Heart right ventricle (tissue), 16 donors: ENCODE data around the gene RAD51B. TPM values are rescaled to one million over a fixed set of nuclear protein-coding genes. Genes with fewer than 3 reads are reported as not detected.

ENCODE experiments used
- ATAC-seq, 8 donors: fragments of 200-7000 bp; cut with Tn5 transposase; one replicate each; pipeline ENCODE4 v1.9.1; 2020; ENCODE audit warnings: mild to moderate bottlenecking in 8 of 8, moderate library complexity in 8 of 8, moderate number of reproducible peaks in 1 of 8
- DNase-seq, 2 donors: peaks; one replicate each; pipeline ENCODE4 v3.0.0-alpha.2; 2020
- H3K27ac ChIP-seq, 10 donors: fragments of 200-600 bp; sonication (generic) in 2 of 10; one replicate each; pipeline versions ENCODE4 v1.5.0 to v1.8.0; 2020 to 2022; ENCODE audit warnings: mild to moderate bottlenecking in 3 of 10
- H3K27me3 ChIP-seq, 7 donors: fragments of 200-600 bp; one replicate each; pipeline ENCODE4 v1.8.0; 2021 to 2022; ENCODE audit warnings: mild to moderate bottlenecking in 2 of 7
- H3K36me3 ChIP-seq, 9 donors: fragments of 200-600 bp; sonication (generic) in 1 of 9; one replicate each; pipeline versions ENCODE4 v1.5.0 to v1.8.0; 2020 to 2022; ENCODE audit warnings: mild to moderate bottlenecking in 2 of 9
- H3K4me1 ChIP-seq, 9 donors: fragments of 200-600 bp; sonication (generic) in 1 of 9; one replicate each; pipeline versions ENCODE4 v1.5.0 to v1.8.0; 2020 to 2022; ENCODE audit warnings: mild to moderate bottlenecking in 4 of 9
- H3K4me3 ChIP-seq, 10 donors: fragments of 200-600 bp; sonication (generic) in 2 of 10; one replicate each; pipeline versions ENCODE4 v1.5.0 to v1.8.0; 2020 to 2022; ENCODE audit warnings: mild to moderate bottlenecking in 7 of 10, moderate library complexity in 2 of 10
- H3K9me3 ChIP-seq, 11 donors: fragments of 200-600 bp in 10 of 11; sonication (generic) in 2 of 11; one replicate each; pipeline versions ENCODE4 v1.5.0 to v1.8.0; 2013 to 2022; ENCODE audit warnings: mild to moderate bottlenecking in 2 of 11, control low read depth in 1 of 11, moderate library complexity in 1 of 11
- WGBS, 2 donors: extraction: QIAGEN DNeasy Blood & Tissue Kit; methylation state at CpG; one replicate each; pipeline ENCODE4 v1.1.7; 2013; ENCODE audit warnings: inconsistent platforms in 1 of 2; 5-methylcytosine and 5-hydroxymethylcytosine counted together
- intact Hi-C, 10 donors: fragments of 100-400 bp; cut with DNase I; formaldehyde crosslinking; loops; one replicate each; pipeline versions ENCODE4 v1.11.1 to v1.14.2; 2022
- polyA plus RNA-seq, 2 donors: library from polyadenylated mRNA; stranded (reverse); fragments of 200-250 nt; gene quantifications; one replicate each; pipeline ENCODE4 v1.2.3, GENCODE V29; 2013
- total RNA-seq, 10 donors: library from RNA; stranded (reverse); fragmentation: NEBNext Ultra II Directional in 3 of 10; extraction: Animal tissue kit (Norgen Biotek cat#: 25700) in 3 of 10; gene quantifications; one replicate each; pipeline versions ENCODE4 v1.2.1 to v1.2.4, GENCODE V29; 2021 to 2023
- TF ChIP-seq, protein P1 (sequence below), 9 donors: fragments of 200-600 bp; sonication (generic) in 2 of 9; IDR thresholded peaks; one replicate each; pipeline versions ENCODE4 v1.5.0 to v1.8.0; 2021 to 2022; ENCODE audit warnings: antibody characterized with exemption in 9 of 9, mild to moderate bottlenecking in 5 of 9, moderate library complexity in 1 of 9
- donor health status: Arrhythmogenic right ventricular cardiomyopathy.
- donor health status: ischemic (EF 13 %, LVEDD 7.1; RV severe dilation, severe dysfunction).
- donor health status: healthy with polysubstance abuse.
- donor health status: DM: no; HTN: yes; CAD: no.
- donor health status: DM: no; HTN: no; CAD: no.
- donor health status: ischemic (EF 25% LVEDD 6.9; RV normal size, moderate dysfunction).
- donor health status: ischemic (EF 25% LVEDD 5.7; RV mildly dilated, moderate dysfunction).
- donor health status: healthy.
- donor health status: DM: yes; HTN: yes; CAD: no.
- donor health status: Ischemic cardiomyopathy.
- donor health status: ischemic (EF 35%, LVEDD 5.7; RV mildly dilated, moderate dysfunction).
- donor health status: nonischemic (EF 11% LVEDD 7.7; RV severe dilation, severe dysfunction).
- donor health status: DM: yes; HTN: yes; CAD: no.
- donor health status: PGD.
- donor health status: ischemic (EF 29% LVEDD 5.4; RV normal size, mild dysfunction).
- donor health status: nonischemic (EF 23%, LVEDD 6.1; RV moderate dilation, normal function).

RAD51B gene
- total and polyA plus RNA-seq, 12 donors: 0.88 to 8.6 (median 3.5) TPM

GRCh38 chr14:68702135-68702534 is 882.6 kb downstream of the RAD51B start:
- H3K4me3 ChIP-seq: no peak overlapping the region
- H3K27ac ChIP-seq: no peak overlapping the region
- peaks cover 0 to 36% (median 13%) of the 10 kb centered on the region in 9 donors for H3K4me1 ChIP-seq
- ATAC-seq (no peak), DNase-seq (no peak)
- no peaks in the 10 kb centered on the region for H3K27me3 ChIP-seq
- intact Hi-C loops: no loop called here
- no peaks in the 10 kb centered on the region for H3K36me3 ChIP-seq
- H3K9me3 ChIP-seq: peaks cover 0 to 6% (median 0%) of the 10 kb centered on the region in 11 donors
- WGBS, 2 donors: 94 to 97% methylated on average over 4 of the region's 4 CpGs
- TF ChIP-seq, protein P1, sequence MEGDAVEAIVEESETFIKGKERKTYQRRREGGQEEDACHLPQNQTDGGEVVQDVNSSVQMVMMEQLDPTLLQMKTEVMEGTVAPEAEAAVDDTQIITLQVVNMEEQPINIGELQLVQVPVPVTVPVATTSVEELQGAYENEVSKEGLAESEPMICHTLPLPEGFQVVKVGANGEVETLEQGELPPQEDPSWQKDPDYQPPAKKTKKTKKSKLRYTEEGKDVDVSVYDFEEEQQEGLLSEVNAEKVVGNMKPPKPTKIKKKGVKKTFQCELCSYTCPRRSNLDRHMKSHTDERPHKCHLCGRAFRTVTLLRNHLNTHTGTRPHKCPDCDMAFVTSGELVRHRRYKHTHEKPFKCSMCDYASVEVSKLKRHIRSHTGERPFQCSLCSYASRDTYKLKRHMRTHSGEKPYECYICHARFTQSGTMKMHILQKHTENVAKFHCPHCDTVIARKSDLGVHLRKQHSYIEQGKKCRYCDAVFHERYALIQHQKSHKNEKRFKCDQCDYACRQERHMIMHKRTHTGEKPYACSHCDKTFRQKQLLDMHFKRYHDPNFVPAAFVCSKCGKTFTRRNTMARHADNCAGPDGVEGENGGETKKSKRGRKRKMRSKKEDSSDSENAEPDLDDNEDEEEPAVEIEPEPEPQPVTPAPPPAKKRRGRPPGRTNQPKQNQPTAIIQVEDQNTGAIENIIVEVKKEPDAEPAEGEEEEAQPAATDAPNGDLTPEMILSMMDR (IDR thresholded peaks at IDR 0.05): no peak

DNA sequence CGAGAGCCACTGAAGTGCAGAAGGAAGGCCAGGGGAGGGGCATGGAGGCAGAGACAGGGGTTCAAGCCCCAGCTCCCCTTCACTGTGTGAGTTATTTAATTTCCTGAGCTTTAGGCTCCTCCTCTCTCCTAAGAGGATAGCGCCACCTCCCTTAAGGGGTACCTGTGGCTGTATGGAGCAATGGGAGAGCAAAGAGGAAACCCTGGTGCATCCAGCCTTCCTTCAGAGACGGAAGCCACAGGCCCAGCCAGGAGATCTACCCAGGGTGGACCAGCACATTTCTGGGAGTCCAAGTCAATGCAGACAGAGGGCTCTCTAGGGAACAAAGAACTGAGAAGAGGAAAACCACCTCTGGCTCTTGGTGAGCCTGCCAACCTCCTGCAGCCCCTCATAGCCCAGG is 883.0 kb downstream of the RAD51B start:
- H3K9me3 ChIP-seq: peaks cover 0 to 6% (median 0%) of the 10 kb centered on the region in 11 donors
- H3K36me3 ChIP-seq: no peaks in the 10 kb centered on the region
- TF ChIP-seq, protein P1 (IDR thresholded peaks at IDR 0.05): no peak
- ATAC-seq: no peak
- H3K4me1 ChIP-seq: peaks cover 0 to 36% (median 13%) of the 10 kb centered on the region in 9 donors
- DNase-seq: no peak
- H3K27me3 ChIP-seq: no peaks in the 10 kb centered on the region
- no peak overlapping the region for H3K27ac ChIP-seq
- H3K4me3 ChIP-seq: no peak overlapping the region
- 94 to 96% methylated on average over 3 of the region's 3 CpGs for WGBS, 2 donors
- intact Hi-C loops: no loop called here

- no peaks in the 10 kb centered on the region for H3K36me3 ChIP-seq
- no peak for DNase-seq
- peaks cover 0 to 36% (median 13%) of the 10 kb centered on the region in 9 donors for H3K4me1 ChIP-seq
- peaks cover 0 to 6% (median 0%) of the 10 kb centered on the region in 11 donors for H3K9me3 ChIP-seq
- WGBS, 2 donors: 80 to 88% methylated on average over 10 of the region's 10 CpGs
- peak in 2 of 8 donors; percentile 38 to 69 for ATAC-seq
- no peaks in the 10 kb centered on the region for H3K27me3 ChIP-seq
- H3K27ac ChIP-seq: peak overlapping the region in 1 of 10 donors; percentile 26
- TF ChIP-seq, protein P1 (IDR thresholded peaks at IDR 0.05): no peak
- no peak overlapping the region for H3K4me3 ChIP-seq
- intact Hi-C loops: no loop called here
Measured at GRCh38 chr14:68703093-68703492, 883.5 kb downstream of the RAD51B start.

DNA sequence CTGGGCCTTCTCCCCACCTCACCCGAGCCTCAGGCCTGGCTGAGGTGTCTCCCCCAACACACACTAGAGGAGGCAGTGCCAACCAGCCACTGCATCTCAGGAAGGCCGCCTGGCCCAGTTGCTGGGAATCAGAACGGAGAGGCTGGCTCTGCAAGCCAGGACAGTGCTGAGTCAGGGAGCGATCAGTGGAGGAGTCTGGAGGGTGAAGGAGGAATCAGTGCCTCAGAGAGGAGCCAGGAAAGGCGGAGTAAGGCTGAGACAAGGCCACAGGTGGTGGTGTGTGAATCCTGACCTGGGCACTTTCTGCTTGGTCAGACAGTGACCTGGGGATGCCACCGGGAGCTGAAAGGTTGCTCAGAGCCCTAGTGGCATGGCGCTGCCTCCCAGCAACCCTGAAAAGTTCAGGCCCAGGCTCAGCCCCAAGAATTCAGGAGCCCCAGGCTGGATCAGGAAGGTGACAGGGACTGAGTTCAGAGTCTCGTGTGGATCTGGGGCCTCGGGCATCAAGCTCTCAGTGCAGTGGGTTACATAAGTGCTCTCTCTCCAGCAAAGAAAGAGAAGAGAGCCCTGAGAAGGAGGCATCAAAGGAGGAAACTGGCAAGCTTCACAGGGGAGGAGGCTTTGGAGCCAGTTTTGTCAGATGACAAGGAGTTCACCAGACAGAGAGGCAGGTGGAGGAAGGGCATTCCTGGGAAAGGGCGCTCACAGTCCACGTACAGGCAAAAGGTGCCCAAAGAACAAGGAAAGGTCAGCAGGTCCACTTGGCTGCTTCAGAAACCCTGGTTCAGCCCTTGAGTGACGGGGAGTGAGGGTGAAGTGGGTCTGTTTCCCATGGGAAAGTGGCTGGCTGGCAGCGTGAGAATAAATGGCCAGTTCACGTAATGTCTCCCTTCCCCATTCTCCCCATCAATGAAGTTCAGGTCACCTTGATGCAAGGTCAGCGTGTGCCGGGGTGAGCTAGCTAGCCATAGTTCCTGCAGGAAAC is 885.4 kb downstream of the RAD51B start:
- ATAC-seq: peak in 4 of 8 donors; percentile 4 to 50 (median 32)
- H3K27ac ChIP-seq: peak overlapping the region in 1 of 10 donors; percentile 31
- DNase-seq: no peak
- intact Hi-C loops: no loop called here
- H3K36me3 ChIP-seq: no peaks in the 10 kb centered on the region
- H3K4me1 ChIP-seq: peaks cover 0 to 36% (median 13%) of the 10 kb centered on the region in 9 donors
- H3K27me3 ChIP-seq: no peaks in the 10 kb centered on the region
- TF ChIP-seq, protein P1 (IDR thresholded peaks at IDR 0.05): no peak
- WGBS, 2 donors: 91 to 94% methylated on average over 16 of the region's 16 CpGs
- H3K4me3 ChIP-seq: no peak overlapping the region
- H3K9me3 ChIP-seq: peaks cover 0 to 6% (median 0%) of the 10 kb centered on the region in 11 donors
